ENCODE measurements around the gene STRIP2. TPM values are rescaled to one million over a fixed set of nuclear protein-coding genes. Genes with fewer than 3 reads are reported as not detected.

Gene STRIP2
- total RNA-seq, 3 donors from 2014 or later (not counting 1 experiment from before 2014, with no cell fraction given): 1.7 to 2.3 (median 2.1) TPM

DNA sequence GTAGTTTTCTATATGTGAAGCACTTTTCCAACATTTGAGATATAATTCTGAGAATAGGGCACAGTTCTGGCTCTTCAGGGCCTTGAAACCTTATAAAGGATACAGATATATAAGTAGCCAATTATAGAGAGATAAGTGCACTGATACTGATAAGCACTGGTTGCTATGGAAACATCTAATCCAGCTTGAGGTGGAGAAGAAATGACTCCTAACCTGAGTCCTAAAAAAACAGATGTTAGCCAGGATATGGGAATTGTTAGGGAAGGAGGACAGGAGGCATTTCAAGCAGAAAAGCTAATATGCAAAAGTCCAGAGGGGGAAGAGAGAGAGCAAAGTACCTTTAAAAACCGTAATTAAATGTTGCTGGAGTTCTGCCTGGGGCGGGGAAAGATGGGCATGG is 30.8 kb downstream of the STRIP2 start:
- peaks cover 0 to 5% of the 10 kb centered on the region in 2 donors for H3K4me1 Mint-ChIP-seq
- WGBS (ENCODE audit: insufficient coverage): 90% methylated on average over 2 of the region's 2 CpGs
- no peaks in the 10 kb centered on the region for H3K27me3 ChIP-seq (ENCODE audit: control insufficient read depth, insufficient read depth, low read length)
- TF ChIP-seq, protein P1, sequence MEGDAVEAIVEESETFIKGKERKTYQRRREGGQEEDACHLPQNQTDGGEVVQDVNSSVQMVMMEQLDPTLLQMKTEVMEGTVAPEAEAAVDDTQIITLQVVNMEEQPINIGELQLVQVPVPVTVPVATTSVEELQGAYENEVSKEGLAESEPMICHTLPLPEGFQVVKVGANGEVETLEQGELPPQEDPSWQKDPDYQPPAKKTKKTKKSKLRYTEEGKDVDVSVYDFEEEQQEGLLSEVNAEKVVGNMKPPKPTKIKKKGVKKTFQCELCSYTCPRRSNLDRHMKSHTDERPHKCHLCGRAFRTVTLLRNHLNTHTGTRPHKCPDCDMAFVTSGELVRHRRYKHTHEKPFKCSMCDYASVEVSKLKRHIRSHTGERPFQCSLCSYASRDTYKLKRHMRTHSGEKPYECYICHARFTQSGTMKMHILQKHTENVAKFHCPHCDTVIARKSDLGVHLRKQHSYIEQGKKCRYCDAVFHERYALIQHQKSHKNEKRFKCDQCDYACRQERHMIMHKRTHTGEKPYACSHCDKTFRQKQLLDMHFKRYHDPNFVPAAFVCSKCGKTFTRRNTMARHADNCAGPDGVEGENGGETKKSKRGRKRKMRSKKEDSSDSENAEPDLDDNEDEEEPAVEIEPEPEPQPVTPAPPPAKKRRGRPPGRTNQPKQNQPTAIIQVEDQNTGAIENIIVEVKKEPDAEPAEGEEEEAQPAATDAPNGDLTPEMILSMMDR (IDR thresholded peaks at IDR 0.05): no peak
- H3K27me3 Mint-ChIP-seq (ENCODE audit: low read depth in 2 of 2): no peaks in the 10 kb centered on the region
- peaks cover 3% of the 10 kb centered on the region for H3K4me1 ChIP-seq (ENCODE audit: control insufficient read depth, insufficient read depth, low read length)
- intact Hi-C loops (cut with micrococcal nuclease): no loop called here
- H3K4me3 Mint-ChIP-seq: no peak overlapping the region
- no peaks in the 10 kb centered on the region for H3K36me3 Mint-ChIP-seq
- H3K9me3 Mint-ChIP-seq: no peaks in the 10 kb centered on the region
- no peak overlapping the region for H3K4me3 ChIP-seq (ENCODE audit: low read length)
- ATAC-seq (no peak), DNase-seq (no peak)
- H3K27ac Mint-ChIP-seq: no peak overlapping the region
- H3K9me3 ChIP-seq (ENCODE audit: control insufficient read depth, insufficient read depth, low read length): no peaks in the 10 kb centered on the region
- H3K36me3 ChIP-seq (ENCODE audit: control insufficient read depth, insufficient read depth, low read length): no peaks in the 10 kb centered on the region
- H3K27ac ChIP-seq (ENCODE audit: low read length): no peak overlapping the region

DNA sequence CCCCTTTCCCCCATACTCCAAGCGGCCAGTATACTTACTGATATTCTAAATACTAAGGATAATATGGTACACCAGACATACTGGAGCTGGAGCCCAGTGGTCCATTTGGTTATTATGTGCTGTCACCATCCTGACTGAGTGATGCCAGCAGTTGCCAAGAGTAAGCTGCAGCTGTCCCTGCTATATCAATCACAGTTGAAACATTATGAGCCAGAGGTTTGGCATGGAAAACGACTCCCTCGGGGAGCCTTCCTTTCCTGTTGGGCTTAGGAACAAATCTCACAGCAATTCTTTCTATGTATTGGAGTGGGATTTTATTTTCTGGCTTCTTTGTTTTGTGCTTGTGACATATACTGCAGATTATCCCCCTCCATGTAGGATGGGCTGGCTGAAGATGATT is 32.6 kb downstream of the STRIP2 start:
- peaks cover 3% of the 10 kb centered on the region for H3K4me1 ChIP-seq (ENCODE audit: control insufficient read depth, insufficient read depth, low read length)
- H3K9me3 ChIP-seq (ENCODE audit: control insufficient read depth, insufficient read depth, low read length): no peaks in the 10 kb centered on the region

DNA sequence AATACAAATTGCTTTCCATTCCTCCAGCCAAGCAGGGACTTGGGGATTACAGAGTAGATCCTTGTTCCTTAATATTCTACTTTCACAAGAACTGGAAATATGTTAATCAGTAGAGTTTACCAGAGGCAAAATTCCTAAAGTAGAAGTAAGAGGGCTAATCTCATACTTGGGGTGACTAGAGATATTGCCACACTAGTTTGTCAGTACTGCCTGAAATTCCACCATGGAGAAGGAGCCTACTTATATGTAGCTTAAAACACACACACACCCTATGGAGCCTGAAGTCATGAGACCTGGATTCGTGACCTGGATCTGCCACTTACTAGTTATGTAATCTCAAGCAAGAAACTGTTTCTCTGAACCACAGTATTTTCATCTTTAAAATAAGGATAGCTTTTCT is 33.9 kb downstream of the STRIP2 start:
- Histone ChIP-seq H3K4me3 (ENCODE audit: low read length) (no peak overlapping the region), H3K9me3 (ENCODE audit: control insufficient read depth, insufficient read depth, low read length) (no peaks in the 10 kb centered on the region), H3K36me3 (ENCODE audit: control insufficient read depth, insufficient read depth, low read length) (no peaks in the 10 kb centered on the region), H3K27me3 (ENCODE audit: control insufficient read depth, insufficient read depth, low read length) (no peaks in the 10 kb centered on the region), H3K4me1 (ENCODE audit: control insufficient read depth, insufficient read depth, low read length) (no peaks in the 10 kb centered on the region), H3K27ac (ENCODE audit: low read length) (no peak overlapping the region)
- no peaks in the 10 kb centered on the region for H3K27me3 Mint-ChIP-seq (ENCODE audit: low read depth in 2 of 2)
- DNase-seq: no peak
- WGBS (ENCODE audit: insufficient coverage): 80% methylated on average over 1 of the region's 1 CpG
- peak overlapping the region in 1 of 2 donors; percentile 81 for H3K27ac Mint-ChIP-seq
- H3K36me3 Mint-ChIP-seq: no peaks in the 10 kb centered on the region
- no peaks in the 10 kb centered on the region for H3K9me3 Mint-ChIP-seq
- intact Hi-C loops (cut with micrococcal nuclease): no loop called here
- TF ChIP-seq, protein P1 (IDR thresholded peaks at IDR 0.05): no peak
- peak overlapping the region; percentile 17 for H3K4me3 Mint-ChIP-seq
- peaks cover 0 to 5% of the 10 kb centered on the region in 2 donors for H3K4me1 Mint-ChIP-seq
- ATAC-seq: no peak

More for the DNA sequence above, 32.6 kb downstream of the STRIP2 start:
- ATAC-seq (no peak), DNase-seq (no peak)
- Mint-ChIP-seq H3K4me3 (no peak overlapping the region), H3K36me3 (no peaks in the 10 kb centered on the region), H3K9me3 (no peaks in the 10 kb centered on the region), H3K27me3 (ENCODE audit: low read depth in 2 of 2) (no peaks in the 10 kb centered on the region), H3K27ac (no peak overlapping the region), H3K4me1 (peaks cover 0 to 5% of the 10 kb centered on the region in 2 donors)
- intact Hi-C loops (cut with micrococcal nuclease): no loop called here
- Histone ChIP-seq H3K27me3 (ENCODE audit: control insufficient read depth, insufficient read depth, low read length) (no peaks in the 10 kb centered on the region), H3K4me3 (ENCODE audit: low read length) (no peak overlapping the region), H3K27ac (ENCODE audit: low read length) (no peak overlapping the region), H3K36me3 (ENCODE audit: control insufficient read depth, insufficient read depth, low read length) (no peaks in the 10 kb centered on the region)
- 100% methylated on average over 2 of the region's 3 CpGs for WGBS (ENCODE audit: insufficient coverage)
- TF ChIP-seq, protein P1 (IDR thresholded peaks at IDR 0.05): no peak

DNA sequence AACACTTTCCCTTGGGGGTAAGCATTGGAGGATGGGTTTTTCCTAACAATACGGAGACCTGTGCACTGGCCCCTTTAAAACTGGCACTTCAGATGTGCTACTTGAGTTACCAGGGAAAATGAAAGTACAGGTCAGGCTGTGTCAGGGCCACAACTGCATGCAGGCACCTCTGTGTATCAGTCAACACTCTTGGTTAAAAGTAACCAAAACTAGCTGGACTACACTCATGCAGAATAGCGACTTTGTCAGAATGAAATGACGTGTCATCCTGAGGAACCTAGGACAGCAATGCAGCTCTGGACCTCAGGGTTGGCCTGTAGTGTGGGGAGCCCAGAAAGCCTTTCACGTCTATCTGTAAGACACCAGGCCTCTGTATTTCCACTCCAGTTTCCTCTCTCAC is 34.3 kb downstream of the STRIP2 start:
- Histone ChIP-seq H3K27me3 (ENCODE audit: control insufficient read depth, insufficient read depth, low read length) (no peaks in the 10 kb centered on the region), H3K4me3 (ENCODE audit: low read length) (no peak overlapping the region), H3K27ac (ENCODE audit: low read length) (no peak overlapping the region), H3K4me1 (ENCODE audit: control insufficient read depth, insufficient read depth, low read length) (no peaks in the 10 kb centered on the region), H3K9me3 (ENCODE audit: control insufficient read depth, insufficient read depth, low read length) (no peaks in the 10 kb centered on the region), H3K36me3 (ENCODE audit: control insufficient read depth, insufficient read depth, low read length) (no peaks in the 10 kb centered on the region)
- DNase-seq: no peak
- Mint-ChIP-seq H3K27me3 (ENCODE audit: low read depth in 2 of 2) (no peaks in the 10 kb centered on the region), H3K4me3 (peak overlapping the region; percentile 17), H3K4me1 (peaks cover 0 to 5% of the 10 kb centered on the region in 2 donors), H3K36me3 (no peaks in the 10 kb centered on the region), H3K9me3 (no peaks in the 10 kb centered on the region), H3K27ac (peak overlapping the region in 1 of 2 donors; percentile 81)
- WGBS (ENCODE audit: insufficient coverage): 75% methylated on average over 4 of the region's 4 CpGs
- TF ChIP-seq, protein P1 (IDR thresholded peaks at IDR 0.05): no peak
- peak in 1 of 3 donors; percentile 82 for ATAC-seq
- intact Hi-C loops (cut with micrococcal nuclease): no loop called here

Data from natural killer cell (primary cell).